B cell (primary cell): Measurements from ENCODE around the gene LACTB.

Source experiments
- EZH2 ChIP-seq: IDR thresholded peaks from 2 replicates; pipeline ENCODE4 v1.6.1; 2012; ENCODE audit warnings: borderline replicate concordance, low read depth, mild to moderate bottlenecking, moderate library complexity, low read length; ENCODE audit not compliant: insufficient read depth, poor library complexity, severe bottlenecking
- TF ChIP-seq, protein P1 (sequence below): fragments of 200-600 bp; IDR thresholded peaks from one replicate; pipeline ENCODE4 v1.8.0; 2022; ENCODE audit warnings: antibody characterized with exemption, mild to moderate bottlenecking

DNA sequence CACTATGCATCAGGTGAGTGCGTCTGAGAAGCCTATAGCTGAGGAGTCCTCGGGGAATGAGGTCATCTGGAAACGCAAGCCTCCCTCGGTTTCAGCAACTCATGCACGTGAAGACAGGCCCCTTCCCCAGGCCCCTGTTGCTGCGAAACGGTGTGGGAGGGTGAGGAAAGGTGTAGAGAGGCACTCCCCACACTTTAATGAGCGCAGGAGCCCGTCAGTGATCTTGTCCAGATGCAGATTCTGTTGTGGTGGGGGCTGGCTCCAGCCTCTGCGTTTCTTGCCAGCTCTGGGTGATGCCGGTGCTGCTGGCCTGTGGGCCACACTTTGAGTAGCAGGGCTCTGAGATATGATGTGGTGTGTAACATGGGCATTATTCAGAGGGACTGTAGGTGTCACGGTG lies 38.6 kb upstream of the LACTB start:
- TF ChIP-seq, protein P1, sequence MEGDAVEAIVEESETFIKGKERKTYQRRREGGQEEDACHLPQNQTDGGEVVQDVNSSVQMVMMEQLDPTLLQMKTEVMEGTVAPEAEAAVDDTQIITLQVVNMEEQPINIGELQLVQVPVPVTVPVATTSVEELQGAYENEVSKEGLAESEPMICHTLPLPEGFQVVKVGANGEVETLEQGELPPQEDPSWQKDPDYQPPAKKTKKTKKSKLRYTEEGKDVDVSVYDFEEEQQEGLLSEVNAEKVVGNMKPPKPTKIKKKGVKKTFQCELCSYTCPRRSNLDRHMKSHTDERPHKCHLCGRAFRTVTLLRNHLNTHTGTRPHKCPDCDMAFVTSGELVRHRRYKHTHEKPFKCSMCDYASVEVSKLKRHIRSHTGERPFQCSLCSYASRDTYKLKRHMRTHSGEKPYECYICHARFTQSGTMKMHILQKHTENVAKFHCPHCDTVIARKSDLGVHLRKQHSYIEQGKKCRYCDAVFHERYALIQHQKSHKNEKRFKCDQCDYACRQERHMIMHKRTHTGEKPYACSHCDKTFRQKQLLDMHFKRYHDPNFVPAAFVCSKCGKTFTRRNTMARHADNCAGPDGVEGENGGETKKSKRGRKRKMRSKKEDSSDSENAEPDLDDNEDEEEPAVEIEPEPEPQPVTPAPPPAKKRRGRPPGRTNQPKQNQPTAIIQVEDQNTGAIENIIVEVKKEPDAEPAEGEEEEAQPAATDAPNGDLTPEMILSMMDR, result no peak
- no peak for TF ChIP-seq EZH2
